CD4-positive, alpha-beta T cell treated with Interferon gamma for 1 hour (primary cell): ENCODE results near the gene PRKG1.

ENCODE experiments used
- DNase-seq: peaks from one replicate; pipeline ENCODE4 v3.0.0-alpha.2; 2020

Gene PRKG1

GRCh38 chr10:51915031-51915542 lies 840.8 kb downstream of the PRKG1 start:
- no peak for DNase-seq

- DNase-seq, result no peak
These were observed 844.2 kb downstream of the PRKG1 start for GRCh38 chr10:51918440-51918839.

GRCh38 chr10:51918884-51919325 lies 844.6 kb downstream of the PRKG1 start:
- DNase-seq, result no peak

- DNase-seq, result no peak
These were observed 846.4 kb downstream of the PRKG1 start for GRCh38 chr10:51920672-51921071.

- DNase-seq, result no peak
These were observed 850.1 kb downstream of the PRKG1 start for GRCh38 chr10:51924359-51924758.

- DNase-seq, result no peak
These were observed 852.0 kb downstream of the PRKG1 start for GRCh38 chr10:51926337-51926736.

- DNase-seq, result no peak
These were observed 853.9 kb downstream of the PRKG1 start for GRCh38 chr10:51928162-51928561.

GRCh38 chr10:51932530-51932929 lies 858.2 kb downstream of the PRKG1 start:
- no peak for DNase-seq

- no peak for DNase-seq
These were observed 860.1 kb downstream of the PRKG1 start for GRCh38 chr10:51934373-51934772.

GRCh38 chr10:51935341-51935740 lies 861.1 kb downstream of the PRKG1 start:
- DNase-seq, result no peak

- DNase-seq, result no peak
These were observed 863.2 kb downstream of the PRKG1 start for GRCh38 chr10:51937308-51938140.

GRCh38 chr10:51950371-51950995 lies 876.2 kb downstream of the PRKG1 start:
- no peak for DNase-seq

- DNase-seq, result no peak
These were observed 876.8 kb downstream of the PRKG1 start for GRCh38 chr10:51950996-51951555.

- DNase-seq, result no peak
These were observed 877.3 kb downstream of the PRKG1 start for GRCh38 chr10:51951601-51952000.

- no peak for DNase-seq
These were observed 877.8 kb downstream of the PRKG1 start for GRCh38 chr10:51952056-51952455.

GRCh38 chr10:51955696-51956095 lies 881.4 kb downstream of the PRKG1 start:
- no peak for DNase-seq

- no peak for DNase-seq
These were observed 882.5 kb downstream of the PRKG1 start for GRCh38 chr10:51956822-51957221.

GRCh38 chr10:51960494-51960895 lies 886.2 kb downstream of the PRKG1 start:
- DNase-seq, result no peak

- DNase-seq, result no peak
These were observed 887.1 kb downstream of the PRKG1 start for GRCh38 chr10:51961401-51961800.

- DNase-seq, result no peak
These were observed 890.3 kb downstream of the PRKG1 start for GRCh38 chr10:51964630-51965029.

- no peak for DNase-seq
These were observed 891.2 kb downstream of the PRKG1 start for GRCh38 chr10:51965451-51965850.

- DNase-seq, result no peak
These were observed 898.6 kb downstream of the PRKG1 start for GRCh38 chr10:51972733-51973346.

GRCh38 chr10:51980752-51981151 lies 906.5 kb downstream of the PRKG1 start:
- DNase-seq, result no peak
